ENCODE measurements around the gene EML2.

EML2 gene

GRCh38 chr19:45615795-45616703 lies 23.1 kb downstream of the EML2 start (continued):
- no peak for TF ChIP-seq HIC1 (tag by site-specific recombination; IDR thresholded peaks at IDR 0.05)
- TF ChIP-seq PRDM4 (tag by site-specific recombination; IDR thresholded peaks at IDR 0.05), result no peak
- TF ChIP-seq ZNF510 (tag by site-specific recombination; IDR thresholded peaks at IDR 0.05; ENCODE audit: insufficient replicate concordance), result no peak
- peak; percentile 64; the same call in 1 of the 2 replicates for TF ChIP-seq ZBTB17 (tag by site-specific recombination; IDR thresholded peaks at IDR 0.05)
- peak; percentile 88 for TF ChIP-seq SP3 (tag by site-specific recombination; IDR thresholded peaks at IDR 0.05)
- TF ChIP-seq PRDM10 (tag by site-specific recombination; IDR thresholded peaks at IDR 0.05), result peak; percentile 99
- no peak for TF ChIP-seq ZBTB49 (tag by site-specific recombination; IDR thresholded peaks at IDR 0.05; ENCODE audit: low read depth)
- TF ChIP-seq ZNF280D (tag by site-specific recombination; IDR thresholded peaks at IDR 0.05), result no peak
- no peak for TF ChIP-seq ZNF561 (tag by site-specific recombination; IDR thresholded peaks at IDR 0.05; ENCODE audit: borderline replicate concordance)
- TF ChIP-seq PATZ1 (tag by site-specific recombination; IDR thresholded peaks at IDR 0.05), result peak; percentile 76; the same call in 1 of the 2 replicates
- TF ChIP-seq ZNF350 (tag by site-specific recombination; IDR thresholded peaks at IDR 0.05), result no peak
- TF ChIP-seq TCF7L2 (IDR thresholded peaks at IDR 0.05; ENCODE audit: borderline replicate concordance, low read depth, low read length), result no peak
- TF ChIP-seq ZNF391 (tag by site-specific recombination; IDR thresholded peaks at IDR 0.05; ENCODE audit: borderline replicate concordance, low read depth), result no peak
- TF ChIP-seq SETDB1 (IDR thresholded peaks at IDR 0.05; ENCODE audit: insufficient read length, low read length), result no peak
- TF ChIP-seq ZNF776 (tag by site-specific recombination; IDR thresholded peaks at IDR 0.05; ENCODE audit: borderline replicate concordance), result no peak
- no peak for TF ChIP-seq ZNF211 (tag by site-specific recombination; IDR thresholded peaks at IDR 0.05; ENCODE audit: low read depth)
- TF ChIP-seq ZFHX2 (tag by site-specific recombination; conservative IDR thresholded peaks at IDR 0.05), result peak; percentile 77
- peak; percentile 95 for TF ChIP-seq SCRT2 (tag by site-specific recombination; IDR thresholded peaks at IDR 0.05)
- TF ChIP-seq ZSCAN4 (tag by site-specific recombination; IDR thresholded peaks at IDR 0.05), result no peak
